IMR-90 (cell line): ENCODE measurements around the gene LRRTM3. TPM values are rescaled to one million over a fixed set of nuclear protein-coding genes. Genes with fewer than 3 reads are reported as not detected.

Source experiments
- ATAC-seq: fragments of 200-7000 bp; cut with Tn5 transposase; 2 replicates; pipeline ENCODE4 v1.9.1; 2020; ENCODE audit warnings: low read depth, mild to moderate bottlenecking, moderate library complexity
- BruUV-seq: library from RNA; stranded (reverse); fragments of 400-500 nt; replicated peaks from 2 replicates; lab custom pipeline; 2021; lab: Mats Ljungman, UMichigan
- CTCF ChIA-PET: fragments of 300-600 bp; formaldehyde crosslinking; extraction: SDS; loops from one replicate; lab custom pipeline; 2021; ENCODE audit warnings: antibody characterized with exemption; lab: Yijun Ruan, JAX
- POLR2A ChIA-PET: fragments of 300-600 bp; sonication (Branson Sonifier 250); formaldehyde crosslinking; loops from one replicate; lab custom pipeline; 2022; ENCODE audit warnings: antibody characterized with exemption; ENCODE audit not compliant: unreplicated experiment; lab: Charles Lee
- DNase-seq: peaks from one replicate; pipeline ENCODE4 v3.0.0; 2013
- H2AFZ ChIP-seq: replicated peaks from 2 replicates; pipeline ENCODE3; 2013; ENCODE audit warnings: low read length, mild to moderate bottlenecking; ENCODE audit not compliant: poor library complexity
- H2AK5ac ChIP-seq: 2 replicates; pipeline ENCODE4 v1.6.1; 2013; ENCODE audit warnings: low read depth, low read length, inconsistent platforms
- H2AK9ac ChIP-seq: replicated peaks from 2 replicates; pipeline ENCODE3; 2013; ENCODE audit warnings: mild to moderate bottlenecking, low read depth, low read length, moderate library complexity; ENCODE audit not compliant: poor library complexity
- H2BK120ac ChIP-seq: 2 replicates; pipeline ENCODE4 v1.6.1; 2013; ENCODE audit warnings: low read depth, low read length, inconsistent platforms
- H2BK15ac ChIP-seq: 3 replicates; pipeline ENCODE4 v1.6.1; 2013; ENCODE audit warnings: low read depth, low read length, inconsistent platforms
- H2BK20ac ChIP-seq: 2 replicates; pipeline ENCODE4 v1.6.1; 2013; ENCODE audit warnings: low read depth, mild to moderate bottlenecking, inconsistent platforms, low read length, moderate library complexity
- H2BK5ac ChIP-seq: 2 replicates; pipeline ENCODE4 v1.6.1; 2013; ENCODE audit warnings: mild to moderate bottlenecking, low read depth, low read length, inconsistent platforms; ENCODE audit not compliant: poor library complexity, severe bottlenecking
- H3K14ac ChIP-seq: replicated peaks from 2 replicates; pipeline ENCODE4 v1.6.1; 2013; ENCODE audit warnings: low read depth, low read length, inconsistent platforms
- H3K18ac ChIP-seq: 2 replicates; pipeline ENCODE4 v1.6.1; 2013; ENCODE audit warnings: low read depth, low read length, control low read depth
- H3K23ac ChIP-seq: 2 replicates; pipeline ENCODE4 v1.6.1; 2013; ENCODE audit warnings: low read depth, low read length, inconsistent platforms
- H3K27ac ChIP-seq: 2 replicates; pipeline ENCODE4 v1.5.1; 2013; ENCODE audit warnings: mild to moderate bottlenecking, control low read depth, low read length; ENCODE audit not compliant: insufficient read depth
- H3K27me3 ChIP-seq: 2 replicates; pipeline ENCODE4 v1.6.1; 2013; ENCODE audit warnings: low read length; ENCODE audit not compliant: control insufficient read depth, insufficient read depth
- H3K36me3 ChIP-seq: 2 replicates; pipeline ENCODE4 v1.6.1; 2013; ENCODE audit warnings: low read length, mixed read lengths; ENCODE audit not compliant: control insufficient read depth, insufficient read depth
- H3K4ac ChIP-seq: 2 replicates; pipeline ENCODE4 v1.6.1; 2013; ENCODE audit warnings: low read depth, low read length, inconsistent platforms
- H3K4me1 ChIP-seq: 2 replicates; pipeline ENCODE4 v1.6.1; 2013; ENCODE audit warnings: low read length, mixed read lengths; ENCODE audit not compliant: control insufficient read depth, insufficient read depth
- H3K4me2 ChIP-seq: 2 replicates; pipeline ENCODE4 v1.6.1; 2013; ENCODE audit warnings: low read depth, mild to moderate bottlenecking, control low read depth, low read length, moderate library complexity
- H3K4me3 ChIP-seq: 2 replicates; pipeline ENCODE4 v1.5.1; 2013; ENCODE audit warnings: low read depth, mild to moderate bottlenecking, control low read depth, low read length, moderate library complexity; ENCODE audit not compliant: insufficient read depth
- H3K56ac ChIP-seq: 2 replicates; pipeline ENCODE4 v1.6.1; 2013; ENCODE audit warnings: low read length, inconsistent platforms; ENCODE audit not compliant: insufficient read depth; ENCODE audit errors: extremely low read depth
- H3K79me1 ChIP-seq, 2 experiments: 2 replicates each; pipeline ENCODE4 v1.6.1; 2013; ENCODE audit warnings: low read length in 2 of 2, inconsistent platforms in 1 of 2, low read depth in 1 of 2
- H3K9ac ChIP-seq: 2 replicates; pipeline ENCODE4 v1.6.1; 2013; ENCODE audit warnings: low read depth, low read length, control low read depth
- H3K9me1 ChIP-seq: 2 replicates; pipeline ENCODE4 v1.6.1; 2013; ENCODE audit warnings: low read length, inconsistent platforms; ENCODE audit not compliant: insufficient read depth
- H3K9me3 ChIP-seq: 2 replicates; pipeline ENCODE4 v1.6.1; 2013; ENCODE audit warnings: low read length; ENCODE audit not compliant: control insufficient read depth, insufficient read depth
- H4K20me1 ChIP-seq: 2 replicates; pipeline ENCODE4 v1.6.1; 2013; ENCODE audit warnings: low read length, inconsistent platforms; ENCODE audit not compliant: insufficient read depth
- H4K5ac ChIP-seq: 2 replicates; pipeline ENCODE4 v1.6.1; 2013; ENCODE audit warnings: mild to moderate bottlenecking, low read depth, low read length, control low read depth
- H4K8ac ChIP-seq, 2 experiments: 2 replicates each; pipeline ENCODE4 v1.6.1; 2013; ENCODE audit warnings: low read depth in 2 of 2, low read length in 2 of 2, control low read depth in 1 of 2, inconsistent platforms in 1 of 2
- H4K91ac ChIP-seq: 2 replicates; pipeline ENCODE4 v1.6.1; 2013; ENCODE audit warnings: low read depth, low read length, inconsistent platforms; ENCODE audit not compliant: insufficient read depth
- BHLHE40 ChIP-seq: fragments of 150-350 bp; IDR thresholded peaks from 2 replicates; pipeline ENCODE4 v1.6.1; 2016; ENCODE audit warnings: mild to moderate bottlenecking, low read depth, low read length
- CEBPB ChIP-seq: IDR thresholded peaks from 2 replicates; pipeline ENCODE4 v1.6.1; 2012; ENCODE audit warnings: low read depth, low read length, improper control_type of control experiment
- CHD1 ChIP-seq: IDR thresholded peaks from 2 replicates; pipeline ENCODE4 v1.6.1; 2012; ENCODE audit warnings: low read depth, low read length, improper control_type of control experiment
- MAZ ChIP-seq: IDR thresholded peaks from 2 replicates; pipeline ENCODE4 v1.6.1; 2012; ENCODE audit warnings: low read depth, mild to moderate bottlenecking, low read length, improper control_type of control experiment, moderate library complexity, borderline replicate concordance
- MXI1 ChIP-seq: IDR thresholded peaks from 2 replicates; pipeline ENCODE4 v1.6.1; 2012; ENCODE audit warnings: low read depth, mild to moderate bottlenecking, low read length, moderate library complexity, borderline replicate concordance
- RAD21 ChIP-seq: IDR thresholded peaks from 2 replicates; pipeline ENCODE4 v1.6.1; 2012; ENCODE audit warnings: low read length, improper control_type of control experiment
- RCOR1 ChIP-seq: IDR thresholded peaks from 2 replicates; pipeline ENCODE4 v1.6.1; 2012; ENCODE audit warnings: mild to moderate bottlenecking, low read length, improper control_type of control experiment; ENCODE audit not compliant: insufficient replicate concordance
- WGBS, 2 experiments: methylation state at CpG; one replicate each; pipeline versions ENCODE4 v1.1.5 to v1.1.7; 2013; ENCODE audit warnings: missing lambda C conversion rate in 2 of 2; ENCODE audit not compliant: insufficient read length in 1 of 2; ENCODE audit errors: extremely low coverage in 2 of 2; 5-methylcytosine and 5-hydroxymethylcytosine counted together
- dilution Hi-C: fragments of 300-500 bp; cut with HindIII; formaldehyde crosslinking; loops from one replicate; pipeline ENCODE4 v1.14.3; 2018; ENCODE audit warnings: low sequenced_read_pairs; ENCODE audit not compliant: unreplicated experiment
- in situ Hi-C: fragments of 300-500 bp; cut with MboI; formaldehyde crosslinking; loops from 3 replicates; pipeline ENCODE4 v1.14.3; 2019; ENCODE audit warnings: low sequenced_read_pairs, inconsistent platforms, mixed read lengths
- intact Hi-C: fragments of 100-400 bp; cut with micrococcal nuclease; formaldehyde crosslinking; loops from 2 replicates; pipeline ENCODE4 v1.10.0; 2022
- polyA plus RNA-seq, 3 experiments: library from polyadenylated mRNA; depleted of rRNA; stranded (reverse); fragments of >200 nt; gene quantifications; 2 replicates each; pipeline ENCODE4 v1.2.3, GENCODE V29; 2012; ENCODE audit warnings: low replicate concordance in 1 of 3
- total RNA-seq: library from RNA; depleted of rRNA; stranded (reverse); fragments of >200 nt; gene quantifications from 2 replicates; pipeline ENCODE4 v1.2.3, GENCODE V29; 2012
- TF ChIP-seq, protein P1 (sequence below): conservative IDR thresholded peaks from 2 replicates; pipeline ENCODE4 v1.5.1; 2012; ENCODE audit warnings: mild to moderate bottlenecking, low read depth, low read length, improper control_type of control experiment

LRRTM3 gene
- total and polyA plus RNA-seq, 2 of the 4 experiments (the other 2 are of a cell fraction): under 0.01 TPM; not detected in 1

DNA sequence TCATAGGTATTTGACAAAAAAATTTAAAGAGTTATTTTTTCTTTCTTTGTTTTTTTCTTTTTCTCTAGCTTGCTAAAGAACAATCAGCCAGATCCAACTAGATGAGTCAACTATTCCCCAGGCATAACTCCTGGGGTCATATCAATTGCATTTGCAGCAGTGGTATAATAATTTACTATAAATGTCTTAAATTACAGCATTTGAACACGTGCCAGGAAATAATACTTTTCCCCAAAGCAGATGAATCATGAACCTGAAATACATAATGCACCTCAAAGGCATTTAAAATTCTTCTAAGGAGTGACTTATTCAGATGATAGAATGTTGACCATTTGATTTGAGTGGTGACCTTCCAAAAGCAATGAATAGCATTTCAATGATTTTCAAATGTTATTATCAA, 190.1 kb downstream of the LRRTM3 start:
- no peak overlapping the region for H3K18ac ChIP-seq
- no peaks in the 10 kb centered on the region for H3K79me1 ChIP-seq
- CTCF ChIA-PET: no interaction called here
- no peak overlapping the region for H3K9ac ChIP-seq
- BruUV-seq: no TSS peak
- H4K8ac ChIP-seq: no peak overlapping the region
- no peak overlapping the region for H3K4ac ChIP-seq
- H2BK15ac ChIP-seq: no peak overlapping the region
- no peaks in the 10 kb centered on the region for H3K4me1 ChIP-seq
- dilution Hi-C loops (no loop called here), in situ Hi-C loops (no loop called here), intact Hi-C loops (no loop called here)
- no peak overlapping the region for H2AK5ac ChIP-seq
- H2AK9ac ChIP-seq: no peak overlapping the region
- H3K56ac ChIP-seq: no peak overlapping the region
- no peak overlapping the region for H4K91ac ChIP-seq
- no peak overlapping the region for H3K27ac ChIP-seq
- no peaks in the 10 kb centered on the region for H3K36me3 ChIP-seq
- no peak overlapping the region for H3K4me2 ChIP-seq
- no peak overlapping the region for H2BK5ac ChIP-seq
- no peak overlapping the region for H3K14ac ChIP-seq
- H2BK20ac ChIP-seq: no peak overlapping the region
- H3K27me3 ChIP-seq: no peaks in the 10 kb centered on the region
- TF ChIP-seq MXI1: no peak
- TF ChIP-seq CHD1: no peak
- no peak for TF ChIP-seq RCOR1
- no peak for TF ChIP-seq RAD21
- no peak for TF ChIP-seq MAZ
- no peak for TF ChIP-seq CEBPB
- no peak for TF ChIP-seq BHLHE40
- TF ChIP-seq, protein P1, sequence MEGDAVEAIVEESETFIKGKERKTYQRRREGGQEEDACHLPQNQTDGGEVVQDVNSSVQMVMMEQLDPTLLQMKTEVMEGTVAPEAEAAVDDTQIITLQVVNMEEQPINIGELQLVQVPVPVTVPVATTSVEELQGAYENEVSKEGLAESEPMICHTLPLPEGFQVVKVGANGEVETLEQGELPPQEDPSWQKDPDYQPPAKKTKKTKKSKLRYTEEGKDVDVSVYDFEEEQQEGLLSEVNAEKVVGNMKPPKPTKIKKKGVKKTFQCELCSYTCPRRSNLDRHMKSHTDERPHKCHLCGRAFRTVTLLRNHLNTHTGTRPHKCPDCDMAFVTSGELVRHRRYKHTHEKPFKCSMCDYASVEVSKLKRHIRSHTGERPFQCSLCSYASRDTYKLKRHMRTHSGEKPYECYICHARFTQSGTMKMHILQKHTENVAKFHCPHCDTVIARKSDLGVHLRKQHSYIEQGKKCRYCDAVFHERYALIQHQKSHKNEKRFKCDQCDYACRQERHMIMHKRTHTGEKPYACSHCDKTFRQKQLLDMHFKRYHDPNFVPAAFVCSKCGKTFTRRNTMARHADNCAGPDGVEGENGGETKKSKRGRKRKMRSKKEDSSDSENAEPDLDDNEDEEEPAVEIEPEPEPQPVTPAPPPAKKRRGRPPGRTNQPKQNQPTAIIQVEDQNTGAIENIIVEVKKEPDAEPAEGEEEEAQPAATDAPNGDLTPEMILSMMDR: no peak
- DNase-seq (no peak), ATAC-seq (no peak)
- H3K4me3 ChIP-seq: no peak overlapping the region
- H2BK120ac ChIP-seq: no peak overlapping the region
- no peak overlapping the region for H4K5ac ChIP-seq
- H2AFZ ChIP-seq: no peak overlapping the region
- POLR2A ChIA-PET: no interaction called here
- no peaks in the 10 kb centered on the region for H3K9me3 ChIP-seq
- no peaks in the 10 kb centered on the region for H3K9me1 ChIP-seq
- H4K20me1 ChIP-seq: no peaks in the 10 kb centered on the region
- H3K23ac ChIP-seq: no peak overlapping the region
- WGBS, 2 experiments: no CpG with 5 or more reads among the region's 1 CpG
